Sigmoid colon (tissue), 7 donors: ENCODE results near the gene CDK13. TPM values are rescaled to one million over a fixed set of nuclear protein-coding genes. Genes with fewer than 3 reads are reported as not detected.

Source experiments
- DNase-seq: peaks from one replicate; pipeline ENCODE4 v3.0.0-alpha.2; 2019
- H3K27ac ChIP-seq, 4 donors: fragments of 200-600 bp; sonication (generic); one replicate each; pipeline ENCODE4 v1.5.1; 2016 to 2019; ENCODE audit warnings: mild to moderate bottlenecking in 1 of 4
- H3K27me3 ChIP-seq, 3 donors: fragments of 200-600 bp; sonication (generic); one replicate each; pipeline ENCODE4 v1.5.1; 2019; ENCODE audit warnings: mild to moderate bottlenecking in 1 of 3
- H3K36me3 ChIP-seq, 4 donors: fragments of 200-600 bp; sonication (generic); one replicate each; pipeline ENCODE4 v1.5.1; 2016 to 2019
- H3K4me1 ChIP-seq, 4 donors: fragments of 200-600 bp; sonication (generic); one replicate each; pipeline ENCODE4 v1.5.1; 2017 to 2019
- H3K4me3 ChIP-seq, 4 donors: fragments of 200-600 bp; sonication (generic); one replicate each; pipeline ENCODE4 v1.5.1; 2017 to 2019; ENCODE audit warnings: mild to moderate bottlenecking in 2 of 4, moderate library complexity in 1 of 4
- H3K9me3 ChIP-seq, 4 donors: fragments of 200-600 bp in 3 of 4; sonication (generic) in 3 of 4; one replicate each; pipeline versions ENCODE4 v1.5.1 to v1.6.1; 2013 to 2019
- EP300 ChIP-seq, 4 donors: sonication (generic); formaldehyde crosslinking; IDR thresholded peaks; one replicate each; pipeline ENCODE4 v1.6.1; 2017; ENCODE audit warnings: antibody characterized with exemption in 4 of 4
- POLR2A ChIP-seq, 2 donors: fragments of 450-650 bp; IDR thresholded peaks; one replicate each; pipeline ENCODE4 v1.6.1; 2016; ENCODE audit warnings: antibody characterized with exemption in 2 of 2, mild to moderate bottlenecking in 2 of 2, moderate library complexity in 2 of 2
- POLR2AphosphoS5 ChIP-seq, 4 donors: sonication (generic); formaldehyde crosslinking; IDR thresholded peaks; one replicate each; pipeline ENCODE4 v1.6.1; 2017; ENCODE audit warnings: antibody characterized with exemption in 4 of 4
- WGBS, 2 donors: extraction: QIAGEN DNeasy Blood & Tissue Kit; methylation state at CpG; one replicate each; pipeline ENCODE4 v1.1.7; 2013; 5-methylcytosine and 5-hydroxymethylcytosine counted together
- intact Hi-C: fragments of 100-400 bp; cut with DNase I; formaldehyde crosslinking; loops from one replicate; pipeline ENCODE4 v1.15.1; 2023
- polyA plus RNA-seq, 3 donors: library from polyadenylated mRNA; stranded (reverse); fragments of 200-250 nt; gene quantifications; one replicate each; pipeline ENCODE4 v1.2.3, GENCODE V29; 2013
- total RNA-seq, 4 donors: library from RNA; depleted of rRNA; stranded (reverse); fragments of >200 nt; gene quantifications; one replicate each; pipeline ENCODE4 v1.1.0, GENCODE V29; 2016
- TF ChIP-seq, protein P1 (sequence below), 4 experiments: fragments of 450-650 bp in 3 of 4; fragments of 200-600 bp in 1 of 4; IDR thresholded peaks; one replicate each; pipeline ENCODE4 v1.5.1; 2016 to 2019; ENCODE audit warnings: antibody characterized with exemption in 4 of 4, mild to moderate bottlenecking in 3 of 4, moderate library complexity in 2 of 4
- donor health status: healthy with polysubstance abuse.
- donor health status: Bipolar disorder and iron deficiency.
- donor health status: healthy.

The CDK13 gene
- total and polyA plus RNA-seq, 7 donors = 8.4 to 80.0 (median 63.8) TPM

GRCh38 chr7:39973801-39974200 is 23.7 kb downstream of the CDK13 start:
- no peak for TF ChIP-seq POLR2AphosphoS5 (IDR thresholded peaks at IDR 0.05)
- no peak for TF ChIP-seq POLR2A (IDR thresholded peaks at IDR 0.05)
- TF ChIP-seq, protein P1, sequence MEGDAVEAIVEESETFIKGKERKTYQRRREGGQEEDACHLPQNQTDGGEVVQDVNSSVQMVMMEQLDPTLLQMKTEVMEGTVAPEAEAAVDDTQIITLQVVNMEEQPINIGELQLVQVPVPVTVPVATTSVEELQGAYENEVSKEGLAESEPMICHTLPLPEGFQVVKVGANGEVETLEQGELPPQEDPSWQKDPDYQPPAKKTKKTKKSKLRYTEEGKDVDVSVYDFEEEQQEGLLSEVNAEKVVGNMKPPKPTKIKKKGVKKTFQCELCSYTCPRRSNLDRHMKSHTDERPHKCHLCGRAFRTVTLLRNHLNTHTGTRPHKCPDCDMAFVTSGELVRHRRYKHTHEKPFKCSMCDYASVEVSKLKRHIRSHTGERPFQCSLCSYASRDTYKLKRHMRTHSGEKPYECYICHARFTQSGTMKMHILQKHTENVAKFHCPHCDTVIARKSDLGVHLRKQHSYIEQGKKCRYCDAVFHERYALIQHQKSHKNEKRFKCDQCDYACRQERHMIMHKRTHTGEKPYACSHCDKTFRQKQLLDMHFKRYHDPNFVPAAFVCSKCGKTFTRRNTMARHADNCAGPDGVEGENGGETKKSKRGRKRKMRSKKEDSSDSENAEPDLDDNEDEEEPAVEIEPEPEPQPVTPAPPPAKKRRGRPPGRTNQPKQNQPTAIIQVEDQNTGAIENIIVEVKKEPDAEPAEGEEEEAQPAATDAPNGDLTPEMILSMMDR (IDR thresholded peaks at IDR 0.05) = no peak
- TF ChIP-seq EP300 (IDR thresholded peaks at IDR 0.05) = no peak
- H3K4me1 ChIP-seq = peaks cover 0 to 64% (median 49%) of the 10 kb centered on the region in 4 donors
- intact Hi-C loops = no loop called here
- H3K9me3 ChIP-seq = no peaks in the 10 kb centered on the region
- H3K4me3 ChIP-seq = no peak overlapping the region
- WGBS, 2 donors = 83 to 93% methylated on average over 2 of the region's 2 CpGs
- no peak overlapping the region for H3K27ac ChIP-seq
- DNase-seq = no peak
- no peaks in the 10 kb centered on the region for H3K27me3 ChIP-seq
- H3K36me3 ChIP-seq = no peaks in the 10 kb centered on the region

GRCh38 chr7:39978230-39978934 is 28.3 kb downstream of the CDK13 start:
- Histone ChIP-seq H3K27ac (no peak overlapping the region), H3K36me3 (no peaks in the 10 kb centered on the region), H3K9me3 (no peaks in the 10 kb centered on the region), H3K4me1 (peaks cover 0 to 50% (median 28%) of the 10 kb centered on the region in 4 donors), H3K4me3 (no peak overlapping the region), H3K27me3 (no peaks in the 10 kb centered on the region)
- intact Hi-C loops = no loop called here
- TF ChIP-seq EP300 (IDR thresholded peaks at IDR 0.05) = no peak
- TF ChIP-seq, protein P1 (IDR thresholded peaks at IDR 0.05) = no peak
- TF ChIP-seq POLR2A (IDR thresholded peaks at IDR 0.05) = no peak
- TF ChIP-seq POLR2AphosphoS5 (IDR thresholded peaks at IDR 0.05) = no peak
- WGBS, 2 donors = 61 to 75% methylated on average over 3 of the region's 3 CpGs
- DNase-seq = no peak

DNA sequence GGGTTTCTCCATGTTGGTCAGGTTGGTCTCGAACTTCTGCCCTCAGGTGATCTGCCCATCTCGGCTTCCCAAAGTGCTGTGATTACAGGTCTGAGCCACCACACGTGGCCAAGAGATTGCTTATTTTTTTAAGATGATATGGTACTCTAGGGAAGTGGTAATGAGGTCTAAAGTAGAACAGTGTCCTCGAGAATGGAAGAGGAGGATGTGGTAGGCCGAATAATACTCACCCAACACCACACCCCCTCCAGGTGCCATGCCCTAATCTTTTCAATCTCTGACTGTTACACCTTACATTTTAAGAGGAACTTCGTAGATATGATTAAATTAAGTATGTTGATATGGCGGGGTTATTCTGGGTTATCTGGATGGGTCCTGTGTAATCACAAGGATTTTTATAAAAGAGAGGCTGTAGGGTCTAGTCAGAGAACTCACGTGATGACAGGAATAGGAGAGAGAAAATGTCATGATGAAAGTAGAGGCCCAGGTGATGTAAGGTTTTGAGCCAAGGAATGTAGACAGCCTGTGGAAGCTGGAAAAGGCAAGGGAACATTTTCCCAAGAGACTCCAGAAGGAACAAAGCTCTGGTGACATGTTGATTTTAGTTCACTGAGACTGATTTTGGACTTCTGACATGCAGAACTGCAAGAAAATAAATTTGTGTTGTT is 29.5 kb downstream of the CDK13 start:
- intact Hi-C loops = no loop called here
- no peak overlapping the region for H3K27ac ChIP-seq
- TF ChIP-seq EP300 (IDR thresholded peaks at IDR 0.05) (no peak), POLR2A (IDR thresholded peaks at IDR 0.05) (no peak), POLR2AphosphoS5 (IDR thresholded peaks at IDR 0.05) (no peak)
- TF ChIP-seq, protein P1 (IDR thresholded peaks at IDR 0.05) = no peak
- DNase-seq = no peak
- no peak overlapping the region for H3K4me3 ChIP-seq
- no peaks in the 10 kb centered on the region for H3K36me3 ChIP-seq
- H3K9me3 ChIP-seq = no peaks in the 10 kb centered on the region
- peaks cover 0 to 55% (median 24%) of the 10 kb centered on the region in 4 donors for H3K4me1 ChIP-seq
- WGBS, 2 donors = 65 to 85% methylated on average over 8 of the region's 8 CpGs
- no peaks in the 10 kb centered on the region for H3K27me3 ChIP-seq

DNA sequence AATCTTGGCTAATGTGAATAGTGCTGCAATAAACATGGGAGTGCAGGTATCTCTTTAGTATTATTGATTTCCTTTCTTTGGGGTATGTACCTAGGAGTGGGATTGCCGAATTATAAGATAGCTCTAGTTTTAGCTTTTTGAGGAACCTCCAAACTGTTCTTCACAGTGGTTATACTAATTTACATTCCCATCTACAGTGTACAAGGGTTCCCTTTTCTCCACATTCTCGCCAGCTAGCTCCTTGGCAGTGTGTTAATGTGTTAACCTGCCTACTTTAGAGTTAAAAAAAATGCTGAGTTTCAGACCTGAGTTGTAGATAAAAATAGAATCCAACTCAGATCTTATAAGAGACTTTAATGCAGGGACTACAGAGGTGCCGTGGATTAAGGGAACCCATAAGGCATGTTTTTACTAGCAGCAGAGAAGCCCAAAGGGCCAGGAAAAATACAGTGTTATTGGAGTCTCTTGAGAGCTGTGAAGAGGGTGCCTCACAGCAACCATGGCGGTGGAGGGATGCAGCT is 35.4 kb downstream of the CDK13 start:
- 79 to 94% methylated on average over 4 of the region's 4 CpGs for WGBS, 2 donors
- Histone ChIP-seq H3K36me3 (peaks cover 0 to 7% (median 0%) of the 10 kb centered on the region in 4 donors), H3K27me3 (no peaks in the 10 kb centered on the region), H3K4me1 (peaks cover 0 to 45% (median 15%) of the 10 kb centered on the region in 4 donors), H3K27ac (no peak overlapping the region), H3K4me3 (no peak overlapping the region), H3K9me3 (no peaks in the 10 kb centered on the region)
- intact Hi-C loops = no loop called here
- TF ChIP-seq POLR2AphosphoS5 (IDR thresholded peaks at IDR 0.05) (no peak), POLR2A (IDR thresholded peaks at IDR 0.05) (no peak), EP300 (IDR thresholded peaks at IDR 0.05) (no peak)
- TF ChIP-seq, protein P1 (IDR thresholded peaks at IDR 0.05) = no peak
- DNase-seq = no peak
